Neural cell (in vitro differentiated cells): ENCODE measurements around the gene PTPRF. TPM values are rescaled to one million over a fixed set of nuclear protein-coding genes. Genes with fewer than 3 reads are reported as not detected.

ENCODE experiments used
- H2AFZ ChIP-seq: fragments of 200-600, 300-800 bp; sonication (generic), shearing (Covaris generic); 2 replicates; pipeline ENCODE4 v1.6.0; 2014; ENCODE audit warnings: low read depth, mild to moderate bottlenecking, antibody characterized with exemption, low read length, moderate library complexity
- H3F3A ChIP-seq: fragments of 200-600 bp; shearing (Covaris generic); 2 replicates; pipeline ENCODE4 v1.6.1; 2016; ENCODE audit warnings: mild to moderate bottlenecking, moderate library complexity, mixed read lengths, antibody characterized with exemption, low read length; ENCODE audit not compliant: insufficient read depth, poor library complexity, severe bottlenecking
- H3K27ac ChIP-seq: fragments of 200-600, 300-800 bp; sonication (generic), shearing (Covaris generic); 2 replicates; pipeline ENCODE4 v1.5.1; 2014; ENCODE audit warnings: mild to moderate bottlenecking, low read length, moderate library complexity
- H3K27me3 ChIP-seq: fragments of 300-800, 200-600 bp; sonication (generic), shearing (Covaris generic); 2 replicates; pipeline ENCODE4 v1.6.0; 2014; ENCODE audit warnings: mild to moderate bottlenecking, low read depth, low read length, moderate library complexity; ENCODE audit not compliant: insufficient read depth
- H3K36me3 ChIP-seq: fragments of 300-800, 200-600 bp; sonication (generic), shearing (Covaris generic); 2 replicates; pipeline ENCODE4 v1.5.1; 2014; ENCODE audit warnings: mild to moderate bottlenecking, antibody characterized with exemption, low read length, moderate library complexity; ENCODE audit not compliant: insufficient read depth
- H3K4me2 ChIP-seq: fragments of 300-800, 200-600 bp; sonication (generic), shearing (Covaris generic); 2 replicates; pipeline ENCODE4 v1.6.0; 2014; ENCODE audit warnings: mild to moderate bottlenecking, low read length
- H3K4me3 ChIP-seq: fragments of 300-800, 200-600 bp; sonication (generic), shearing (Covaris generic); 2 replicates; pipeline ENCODE4 v1.5.1; 2014; ENCODE audit warnings: mild to moderate bottlenecking, low read length, moderate library complexity
- H3K79me2 ChIP-seq: fragments of 200-600 bp; shearing (Covaris generic); replicated peaks from 2 replicates; pipeline ENCODE4 v1.6.0; 2014; ENCODE audit warnings: mild to moderate bottlenecking, low read length, moderate library complexity; ENCODE audit not compliant: insufficient read depth
- H3K9ac ChIP-seq: fragments of 300-800, 200-600 bp; sonication (generic), shearing (Covaris generic); 2 replicates; pipeline ENCODE4 v1.6.1; 2016; ENCODE audit warnings: mild to moderate bottlenecking, low read length, mixed read lengths
- H3K9me2 ChIP-seq: fragments of 200-600 bp; shearing (Covaris generic); 2 replicates; pipeline ENCODE4 v1.6.1; 2016; ENCODE audit warnings: mild to moderate bottlenecking, low read length, mixed read lengths; ENCODE audit not compliant: insufficient read depth
- H3K9me3 ChIP-seq: fragments of 200-600, 300-800 bp; sonication (generic), shearing (Covaris generic); 2 replicates; pipeline ENCODE4 v1.6.1; 2016; ENCODE audit warnings: mild to moderate bottlenecking, mixed run types, low read length, moderate library complexity, mixed read lengths
- H4K20me1 ChIP-seq: fragments of 200-600 bp; shearing (Covaris generic); 2 replicates; pipeline ENCODE4 v1.6.1; 2016; ENCODE audit warnings: mild to moderate bottlenecking, mixed run types; ENCODE audit not compliant: insufficient read depth
- EP300 ChIP-seq: fragments of 450-650 bp; conservative IDR thresholded peaks from 2 replicates; pipeline ENCODE4 v1.6.1; 2014; ENCODE audit warnings: antibody characterized with exemption, mild to moderate bottlenecking, moderate library complexity; ENCODE audit not compliant: poor library complexity, severe bottlenecking
- EZH2 ChIP-seq: fragments of 200-600, 300-800 bp; shearing (Covaris generic), sonication (generic); IDR thresholded peaks from 2 replicates; pipeline ENCODE4 v1.6.1; 2014; ENCODE audit warnings: antibody characterized with exemption, low read length, borderline replicate concordance, mild to moderate bottlenecking; ENCODE audit not compliant: insufficient read depth, poor library complexity, severe bottlenecking
- MXI1 ChIP-seq: fragments of 450-650 bp; conservative IDR thresholded peaks from 2 replicates; pipeline ENCODE4 v1.6.1; 2014; ENCODE audit warnings: antibody characterized with exemption, mild to moderate bottlenecking; ENCODE audit not compliant: poor library complexity, severe bottlenecking
- POLR2AphosphoS5 ChIP-seq: IDR thresholded peaks from 2 replicates; pipeline ENCODE4 v1.6.1; 2012
- RAD21 ChIP-seq: fragments of 450-650 bp; conservative IDR thresholded peaks from 2 replicates; pipeline ENCODE4 v1.6.1; 2014; ENCODE audit warnings: antibody characterized with exemption, mild to moderate bottlenecking, moderate library complexity
- SMC3 ChIP-seq: fragments of 450-650 bp; conservative IDR thresholded peaks from 2 replicates; pipeline ENCODE4 v1.6.1; 2014; ENCODE audit warnings: antibody characterized with exemption, mild to moderate bottlenecking, moderate library complexity; ENCODE audit not compliant: poor library complexity
- TAF1 ChIP-seq: IDR thresholded peaks from 2 replicates; pipeline ENCODE4 v1.6.1; 2012; ENCODE audit warnings: low read depth
- polyA plus RNA-seq: library from polyadenylated mRNA; depleted of rRNA; stranded (reverse); fragments of >200 nt; gene quantifications from 2 replicates; pipeline ENCODE4 v1.2.3, GENCODE V29; 2014
- TF ChIP-seq, protein P1 (sequence below): IDR thresholded peaks from 2 replicates; pipeline ENCODE4 v1.6.1; 2012; ENCODE audit warnings: borderline replicate concordance

Gene PTPRF
- polyA plus RNA-seq, 1 donor from 2014 or later, result 66.6 TPM

DNA sequence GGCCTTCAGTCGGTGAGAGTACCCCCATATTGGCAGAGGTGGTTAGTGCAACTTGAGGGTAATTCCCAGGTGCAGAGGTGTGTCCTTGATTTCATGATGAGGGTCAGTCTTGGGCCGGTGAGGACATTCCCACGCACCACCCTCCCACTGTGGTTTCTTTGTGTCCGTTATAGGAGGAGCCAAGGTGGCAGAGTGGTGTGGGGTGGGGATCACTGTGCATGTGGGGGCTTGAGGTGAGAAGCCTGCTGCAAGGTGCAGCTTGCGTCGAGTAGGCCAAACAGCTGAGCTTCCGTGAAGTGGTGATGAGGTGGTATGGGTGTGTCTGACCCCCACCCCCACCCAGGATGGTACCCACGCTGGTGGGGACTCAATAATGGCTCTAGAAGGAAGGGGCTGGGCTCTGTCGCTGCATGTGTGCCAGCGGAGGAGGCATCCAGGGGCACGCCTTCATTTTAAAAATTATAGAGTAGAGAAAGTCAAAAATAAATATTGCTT lies 6.2 kb downstream of the PTPRF start:
- Histone ChIP-seq H3K9ac (no peak overlapping the region), H3F3A (no peaks in the 10 kb centered on the region), H3K27me3 (no peaks in the 10 kb centered on the region), H3K36me3 (peaks cover 7% of the 10 kb centered on the region), H3K9me2 (no peaks in the 10 kb centered on the region), H3K9me3 (no peaks in the 10 kb centered on the region), H3K4me2 (no peak overlapping the region), H3K79me2 (peaks cover 29% of the 10 kb centered on the region), H2AFZ (no peak overlapping the region), H4K20me1 (peaks cover 13% of the 10 kb centered on the region), H3K4me3 (no peak overlapping the region), H3K27ac (no peak overlapping the region)
- TF ChIP-seq TAF1 (no peak), EP300 (no peak), SMC3 (no peak), MXI1 (no peak)
- TF ChIP-seq, protein P1, sequence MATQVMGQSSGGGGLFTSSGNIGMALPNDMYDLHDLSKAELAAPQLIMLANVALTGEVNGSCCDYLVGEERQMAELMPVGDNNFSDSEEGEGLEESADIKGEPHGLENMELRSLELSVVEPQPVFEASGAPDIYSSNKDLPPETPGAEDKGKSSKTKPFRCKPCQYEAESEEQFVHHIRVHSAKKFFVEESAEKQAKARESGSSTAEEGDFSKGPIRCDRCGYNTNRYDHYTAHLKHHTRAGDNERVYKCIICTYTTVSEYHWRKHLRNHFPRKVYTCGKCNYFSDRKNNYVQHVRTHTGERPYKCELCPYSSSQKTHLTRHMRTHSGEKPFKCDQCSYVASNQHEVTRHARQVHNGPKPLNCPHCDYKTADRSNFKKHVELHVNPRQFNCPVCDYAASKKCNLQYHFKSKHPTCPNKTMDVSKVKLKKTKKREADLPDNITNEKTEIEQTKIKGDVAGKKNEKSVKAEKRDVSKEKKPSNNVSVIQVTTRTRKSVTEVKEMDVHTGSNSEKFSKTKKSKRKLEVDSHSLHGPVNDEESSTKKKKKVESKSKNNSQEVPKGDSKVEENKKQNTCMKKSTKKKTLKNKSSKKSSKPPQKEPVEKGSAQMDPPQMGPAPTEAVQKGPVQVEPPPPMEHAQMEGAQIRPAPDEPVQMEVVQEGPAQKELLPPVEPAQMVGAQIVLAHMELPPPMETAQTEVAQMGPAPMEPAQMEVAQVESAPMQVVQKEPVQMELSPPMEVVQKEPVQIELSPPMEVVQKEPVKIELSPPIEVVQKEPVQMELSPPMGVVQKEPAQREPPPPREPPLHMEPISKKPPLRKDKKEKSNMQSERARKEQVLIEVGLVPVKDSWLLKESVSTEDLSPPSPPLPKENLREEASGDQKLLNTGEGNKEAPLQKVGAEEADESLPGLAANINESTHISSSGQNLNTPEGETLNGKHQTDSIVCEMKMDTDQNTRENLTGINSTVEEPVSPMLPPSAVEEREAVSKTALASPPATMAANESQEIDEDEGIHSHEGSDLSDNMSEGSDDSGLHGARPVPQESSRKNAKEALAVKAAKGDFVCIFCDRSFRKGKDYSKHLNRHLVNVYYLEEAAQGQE, result no peak

DNA sequence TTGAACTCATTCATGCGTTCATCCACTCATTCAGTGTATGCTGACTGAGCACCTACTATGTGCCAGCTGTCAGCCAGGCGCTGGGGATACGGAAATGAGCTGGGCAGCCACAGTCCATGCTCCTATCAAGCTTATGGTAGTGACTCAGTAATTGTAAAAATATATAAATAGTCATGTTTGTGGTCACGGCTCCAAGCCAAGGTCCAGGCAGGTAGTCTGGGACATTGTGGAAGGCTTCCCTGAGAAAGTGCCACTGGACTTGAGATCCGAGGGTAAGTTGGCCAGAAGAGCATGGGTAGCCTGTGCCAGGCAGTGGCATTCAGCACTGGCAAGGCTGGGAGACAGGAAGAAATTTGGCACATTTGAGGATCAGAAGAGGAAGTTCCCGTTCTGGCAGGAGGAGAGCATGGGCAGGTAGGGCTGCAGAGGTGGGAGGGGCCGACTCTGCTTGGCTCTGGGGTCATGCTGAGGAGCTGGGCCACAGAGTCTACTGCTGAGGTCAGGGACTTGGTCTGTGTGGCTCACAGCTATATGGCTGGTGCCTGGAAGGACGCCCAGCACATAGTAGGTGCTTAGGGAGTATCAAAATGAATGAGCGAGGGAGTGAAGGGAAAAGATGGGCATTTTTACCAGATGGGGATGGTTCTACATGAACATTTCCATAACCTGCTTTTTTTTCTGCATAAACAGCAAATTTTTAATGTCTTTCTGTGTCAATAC lies 6.9 kb downstream of the PTPRF start:
- no peaks in the 10 kb centered on the region for H3K27me3 ChIP-seq
- H3K27ac ChIP-seq, result no peak overlapping the region
- H3K79me2 ChIP-seq, result peaks cover 26% of the 10 kb centered on the region
- no peak overlapping the region for H3K9ac ChIP-seq
- no peaks in the 10 kb centered on the region for H3K9me2 ChIP-seq
- no peak overlapping the region for H2AFZ ChIP-seq
- TF ChIP-seq RAD21 (no peak), POLR2AphosphoS5 (no peak), EZH2 (no peak), MXI1 (no peak), EP300 (no peak)
- TF ChIP-seq, protein P1, result no peak
- peaks cover 7% of the 10 kb centered on the region for H3K36me3 ChIP-seq
- no peaks in the 10 kb centered on the region for H3K9me3 ChIP-seq
- no peak overlapping the region for H3K4me2 ChIP-seq
- no peaks in the 10 kb centered on the region for H3F3A ChIP-seq
- no peak overlapping the region for H3K4me3 ChIP-seq
- H4K20me1 ChIP-seq, result peaks cover 10% of the 10 kb centered on the region
